Measurements from ENCODE around the gene NDC1.

- TF ChIP-seq CTCF (IDR thresholded peaks at IDR 0.05) = no peak
- no peak for TF ChIP-seq POLR2A (IDR thresholded peaks at IDR 0.05)
- no peak for TF ChIP-seq POLR2AphosphoS5 (IDR thresholded peaks at IDR 0.05; ENCODE audit: insufficient read depth in 1 of 2, low read depth in 1 of 2)
These were observed 18.7 kb downstream of the NDC1 start for GRCh38 chr1:53819387-53819786.
